Measurements from ENCODE around the gene ATP6V0C.
"Not testable (repeated sequence)": the region's sequence is repeated elsewhere in the genome, so short reads cannot be mapped to it uniquely, and the experiment has no call there.

The ATP6V0C gene

DNA sequence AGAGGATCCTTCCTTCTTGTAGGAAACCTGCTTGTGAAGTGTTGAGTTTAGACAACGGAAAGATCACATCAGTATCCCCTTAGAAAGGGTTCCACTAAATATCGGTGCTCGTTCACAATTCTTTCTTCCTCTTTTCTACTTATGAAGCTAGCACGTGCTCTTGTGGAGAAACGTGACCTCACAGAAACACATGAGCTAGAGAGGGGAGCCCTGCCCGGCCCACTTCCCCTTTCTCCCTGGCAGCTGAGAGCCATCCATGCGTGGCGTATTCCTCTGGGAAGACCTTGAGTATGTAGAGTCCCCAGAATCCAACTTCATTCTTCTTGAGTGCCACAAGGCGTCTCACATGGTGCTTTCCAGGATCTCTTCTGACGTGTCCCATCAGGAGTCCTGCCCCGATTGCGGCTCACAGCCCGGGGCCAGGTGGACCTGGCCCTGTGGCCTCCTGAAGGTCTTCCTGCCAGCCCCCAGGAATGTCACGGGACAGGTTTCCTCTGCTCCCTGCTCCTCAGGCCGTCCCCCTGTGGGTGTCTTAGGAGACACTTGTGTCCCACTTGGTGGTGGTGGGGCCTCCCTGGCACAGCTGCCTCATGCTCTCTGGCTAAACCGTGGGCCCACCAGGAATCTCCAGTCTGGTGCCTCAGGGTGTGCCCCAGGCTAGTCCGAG lies 46.5 kb downstream of the ATP6V0C start:
- not testable (repeated sequence) for DNase-seq

DNA sequence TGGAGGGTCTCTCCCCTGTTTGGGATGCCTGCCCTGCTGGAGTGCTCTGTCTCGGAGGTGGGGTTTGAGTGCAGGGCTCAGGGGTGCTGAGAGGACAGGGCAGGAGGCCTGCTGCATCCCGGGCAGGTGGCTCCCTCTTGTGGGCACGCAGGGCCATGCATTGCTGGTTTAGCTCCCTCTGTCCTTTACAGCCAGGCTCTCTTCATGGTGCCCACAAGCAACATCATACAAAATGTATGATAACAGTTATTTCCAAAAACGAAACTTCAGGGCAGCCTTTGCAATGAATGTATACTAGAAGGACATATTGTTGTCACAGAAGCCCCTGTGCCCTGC lies 47.0 kb downstream of the ATP6V0C start:
- DNase-seq, result not testable (repeated sequence)

DNA sequence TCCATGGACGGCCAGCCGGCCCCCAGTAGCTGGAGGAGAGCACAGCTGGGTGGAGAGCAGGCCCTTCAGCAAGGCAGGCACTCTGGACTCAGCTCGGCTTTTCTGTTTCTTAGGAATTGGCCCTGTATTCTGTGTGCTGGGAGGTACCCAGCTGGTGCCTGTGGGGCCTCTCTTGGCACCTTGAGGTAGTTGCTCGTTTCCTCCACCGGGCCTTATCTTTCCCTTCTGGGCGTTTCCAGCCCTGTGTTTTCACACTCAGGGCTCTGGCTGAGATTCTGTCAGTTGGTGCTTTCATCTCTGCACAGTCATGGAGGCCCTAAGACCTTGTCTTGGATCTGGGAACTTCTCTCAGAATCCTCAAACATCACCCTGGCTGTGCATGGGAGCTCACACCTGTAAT lies 53.8 kb downstream of the ATP6V0C start:
- DNase-seq, result not testable (repeated sequence)

DNA sequence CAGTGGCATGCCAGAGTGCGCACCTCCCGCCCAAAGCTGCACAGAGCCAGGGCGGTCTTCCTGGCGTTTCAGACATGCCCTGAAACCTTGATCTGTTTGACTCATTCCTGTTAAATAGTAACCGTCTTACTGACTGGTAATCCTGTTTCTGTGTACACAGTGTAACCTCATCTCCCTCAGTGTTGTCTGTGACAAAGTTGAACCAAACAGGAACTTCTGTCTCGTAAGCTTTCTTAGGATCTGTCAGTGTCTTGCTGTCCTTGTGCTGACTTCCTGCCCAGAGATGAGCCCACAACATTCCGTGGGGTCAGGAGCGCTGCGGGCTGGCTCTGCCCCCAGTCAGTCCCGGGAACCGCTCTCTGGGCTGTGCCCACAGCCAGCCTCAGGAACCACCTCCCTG lies 54.8 kb downstream of the ATP6V0C start:
- not testable (repeated sequence) for DNase-seq
